Immature natural killer cell (primary cell): ENCODE results near the gene SP4. TPM values are rescaled to one million over a fixed set of nuclear protein-coding genes. Genes with fewer than 3 reads are reported as not detected.
"Not testable (repeated sequence)": the region's sequence is repeated elsewhere in the genome, so short reads cannot be mapped to it uniquely, and the experiment has no call there.

ENCODE experiments used
- DNase-seq, 3 donors: peaks; one replicate each; pipeline ENCODE4 v3.0.0; 2022; ENCODE audit warnings: mixed read lengths in 1 of 3
- H3K27ac Mint-ChIP-seq, 6 donors: one replicate each; pipeline ENCODE4 v1.8.0; 2020; ENCODE audit warnings: mixed read lengths in 6 of 6, mild to moderate bottlenecking in 5 of 6, inconsistent platforms in 4 of 6, moderate library complexity in 3 of 6
- H3K27me3 Mint-ChIP-seq, 3 donors: one replicate each; pipeline ENCODE4 v1.8.0; 2020 to 2021; ENCODE audit warnings: low read depth in 3 of 3, mild to moderate bottlenecking in 3 of 3, mixed read lengths in 3 of 3, moderate library complexity in 3 of 3, inconsistent platforms in 1 of 3
- H3K36me3 Mint-ChIP-seq, 3 donors: one replicate each; pipeline ENCODE4 v1.8.0; 2020; ENCODE audit warnings: mixed read lengths in 3 of 3, inconsistent platforms in 2 of 3, mild to moderate bottlenecking in 2 of 3
- H3K4me1 Mint-ChIP-seq, 2 donors: one replicate each; pipeline ENCODE4 v1.8.0; 2020; ENCODE audit warnings: inconsistent platforms in 2 of 2, mild to moderate bottlenecking in 2 of 2, mixed read lengths in 2 of 2, moderate library complexity in 1 of 2
- H3K4me3 Mint-ChIP-seq, 5 donors: one replicate each; pipeline ENCODE4 v1.8.0; 2020; ENCODE audit warnings: mild to moderate bottlenecking in 5 of 5, mixed read lengths in 5 of 5, inconsistent platforms in 3 of 5, moderate library complexity in 3 of 5
- H3K9me3 Mint-ChIP-seq, 6 donors: one replicate each; pipeline ENCODE4 v1.8.0; 2020; ENCODE audit warnings: mild to moderate bottlenecking in 6 of 6, mixed read lengths in 6 of 6, inconsistent platforms in 4 of 6, moderate library complexity in 3 of 6
- polyA plus RNA-seq, 3 donors: library from polyadenylated mRNA; unstranded; fragments of 300-500 nt; fragmentation: Illumina TruSeq; gene quantifications; one replicate each; pipeline ENCODE4 v1.2.3, GENCODE V29; 2021

Gene SP4
- polyA plus RNA-seq, 3 donors from 2014 or later: 6.2 to 15.3 (median 9.0) TPM

DNA sequence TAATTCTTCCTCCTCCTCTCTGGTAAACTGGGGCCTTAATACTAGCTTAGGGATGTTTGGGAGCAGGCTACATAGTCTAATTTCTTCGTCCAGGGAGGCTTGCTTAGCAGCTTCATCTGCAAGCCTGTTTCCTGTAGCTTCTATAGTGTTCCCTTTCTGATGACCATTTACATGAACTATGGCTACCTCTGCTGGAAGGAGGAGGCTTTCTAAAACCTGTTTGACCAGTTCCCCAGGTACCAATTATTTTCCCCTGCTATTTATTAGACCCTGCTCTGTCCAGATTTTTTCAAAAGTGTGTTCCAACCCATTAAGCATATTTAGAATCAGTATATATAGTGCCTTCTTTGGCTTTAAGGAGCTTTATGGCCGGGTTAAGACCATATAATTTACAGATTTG lies 76.1 kb downstream of the SP4 start:
- Mint-ChIP-seq H3K27ac (peak overlapping the region in 4 of 6 donors; percentile 2 to 71 (median 44)), H3K4me1 (peaks cover 16 to 53% of the 10 kb centered on the region in 2 donors), H3K4me3 (no peak overlapping the region), H3K9me3 (peaks cover 0 to 11% (median 6%) of the 10 kb centered on the region in 6 donors), H3K27me3 (no peaks in the 10 kb centered on the region), H3K36me3 (peaks cover 20 to 49% (median 28%) of the 10 kb centered on the region in 3 donors)
- DNase-seq: no peak

DNA sequence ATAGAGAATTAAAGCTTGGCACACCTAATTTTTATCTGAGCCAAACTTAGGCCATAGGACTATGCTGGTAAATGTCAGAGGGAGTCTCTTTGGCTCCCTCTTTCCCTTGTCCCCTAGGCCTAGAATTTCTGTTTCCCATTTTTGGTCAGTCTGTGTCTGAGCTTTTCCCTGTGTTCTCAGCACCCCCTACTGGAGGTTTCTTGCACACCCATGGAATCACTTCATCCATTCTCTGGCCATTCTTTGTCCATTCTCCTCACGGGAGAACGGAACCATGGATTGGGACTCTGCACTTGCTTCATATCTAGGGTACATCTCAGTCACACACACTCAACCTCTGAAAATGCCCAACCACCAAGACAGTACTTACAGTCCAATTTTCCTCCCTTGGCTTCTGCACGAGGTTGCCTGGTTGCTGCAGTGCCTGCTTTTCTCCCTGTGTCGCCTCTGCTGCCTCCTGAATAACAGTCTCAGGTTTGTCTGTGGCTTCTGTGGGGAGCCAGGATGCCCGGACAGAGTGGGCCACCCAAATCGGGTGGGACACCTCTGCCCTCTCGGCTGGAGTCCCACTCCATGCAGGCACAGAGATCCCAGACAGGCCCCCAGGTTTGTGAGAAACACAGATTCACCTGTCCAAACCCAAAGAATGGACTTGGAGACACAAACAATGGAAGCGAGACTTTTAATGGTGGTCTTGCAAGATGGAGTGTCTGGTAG lies 79.9 kb downstream of the SP4 start:
- Mint-ChIP-seq H3K4me3 (no peak overlapping the region), H3K36me3 (peaks cover 30 to 67% (median 31%) of the 10 kb centered on the region in 3 donors), H3K27ac (peak overlapping the region in 3 of 6 donors; percentile 25 to 50 (median 50)), H3K9me3 (peaks cover 0 to 11% (median 6%) of the 10 kb centered on the region in 6 donors), H3K27me3 (no peaks in the 10 kb centered on the region), H3K4me1 (peaks cover 11 to 38% of the 10 kb centered on the region in 2 donors)
- peak; percentile 29 to 47 (median 37) for DNase-seq

- Mint-ChIP-seq H3K4me3 (no peak overlapping the region), H3K27ac (no peak overlapping the region), H3K36me3 (peaks cover 30 to 69% (median 31%) of the 10 kb centered on the region in 3 donors), H3K27me3 (no peaks in the 10 kb centered on the region), H3K9me3 (peaks cover 0 to 11% (median 6%) of the 10 kb centered on the region in 6 donors), H3K4me1 (peaks cover 9 to 31% of the 10 kb centered on the region in 2 donors)
- no peak for DNase-seq
Measured at GRCh38 chr7:21508538-21508937, 80.7 kb downstream of the SP4 start.

DNA sequence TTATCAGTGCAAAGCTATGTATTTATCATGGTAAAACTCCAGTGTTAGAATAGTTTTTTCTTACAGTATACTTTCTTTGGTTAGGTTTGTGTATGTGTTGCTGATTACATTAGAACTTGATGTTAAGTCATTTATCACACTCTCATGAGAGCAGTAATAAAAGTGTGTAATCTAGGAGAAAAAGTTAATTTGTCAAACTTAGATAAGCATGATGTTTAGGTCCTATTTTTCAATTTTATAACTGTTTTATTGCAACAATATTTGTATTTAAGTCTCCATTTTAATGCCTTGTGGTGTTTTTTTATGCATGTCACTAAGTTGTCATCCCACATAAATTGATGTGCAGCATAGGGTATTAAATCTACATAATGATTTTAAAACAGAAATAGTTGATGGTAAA lies 86.2 kb downstream of the SP4 start:
- H3K4me3 Mint-ChIP-seq: no peak overlapping the region
- H3K36me3 Mint-ChIP-seq: peaks cover 2 to 28% (median 10%) of the 10 kb centered on the region in 3 donors
- H3K27ac Mint-ChIP-seq: no peak overlapping the region
- H3K27me3 Mint-ChIP-seq: no peaks in the 10 kb centered on the region
- DNase-seq: no peak
- no peaks in the 10 kb centered on the region for H3K9me3 Mint-ChIP-seq
- H3K4me1 Mint-ChIP-seq: no peaks in the 10 kb centered on the region

GRCh38 chr7:21524680-21525079 lies 96.8 kb downstream of the SP4 start:
- peaks cover 0 to under 1% (median 0%) of the 10 kb centered on the region in 3 donors for H3K27me3 Mint-ChIP-seq
- H3K4me1 Mint-ChIP-seq: no peaks in the 10 kb centered on the region
- H3K4me3 Mint-ChIP-seq: no peak overlapping the region
- H3K36me3 Mint-ChIP-seq: no peaks in the 10 kb centered on the region
- H3K27ac Mint-ChIP-seq: no peak overlapping the region
- no peak for DNase-seq
- no peaks in the 10 kb centered on the region for H3K9me3 Mint-ChIP-seq

GRCh38 chr7:21526007-21526406 lies 98.1 kb downstream of the SP4 start:
- H3K36me3 Mint-ChIP-seq: no peaks in the 10 kb centered on the region
- peak in 2 of 3 donors; percentile 11 to 12 for DNase-seq
- no peak overlapping the region for H3K4me3 Mint-ChIP-seq
- H3K27ac Mint-ChIP-seq: no peak overlapping the region
- H3K4me1 Mint-ChIP-seq: no peaks in the 10 kb centered on the region
- no peaks in the 10 kb centered on the region for H3K9me3 Mint-ChIP-seq
- peaks cover 0 to 2% (median under 1%) of the 10 kb centered on the region in 3 donors for H3K27me3 Mint-ChIP-seq

DNA sequence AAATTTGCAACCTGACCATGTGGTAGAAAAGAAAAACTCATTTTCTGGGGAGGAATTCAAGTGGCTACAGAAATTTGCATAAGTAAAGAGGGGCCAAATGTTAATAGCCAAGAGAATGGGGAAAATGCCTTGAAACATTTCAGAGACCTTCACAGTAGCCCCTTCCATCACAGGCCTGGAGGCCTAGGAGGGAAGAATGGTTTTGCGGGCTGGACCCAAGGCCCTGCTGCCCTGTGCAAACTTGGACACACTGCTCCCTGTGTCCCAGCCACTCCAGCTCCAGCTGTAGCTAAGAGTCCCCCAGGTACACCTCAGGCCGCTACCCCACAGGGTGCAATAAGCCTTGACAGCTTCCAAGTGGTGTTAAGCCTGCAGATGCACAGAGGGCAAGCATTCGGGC lies 98.6 kb downstream of the SP4 start:
- DNase-seq: no peak
- no peaks in the 10 kb centered on the region for H3K9me3 Mint-ChIP-seq
- H3K36me3 Mint-ChIP-seq: no peaks in the 10 kb centered on the region
- H3K27ac Mint-ChIP-seq: no peak overlapping the region
- peaks cover 0 to 5% (median 5%) of the 10 kb centered on the region in 3 donors for H3K27me3 Mint-ChIP-seq
- H3K4me3 Mint-ChIP-seq: no peak overlapping the region
- H3K4me1 Mint-ChIP-seq: no peaks in the 10 kb centered on the region

GRCh38 chr7:21532485-21532884 lies 104.6 kb downstream of the SP4 start:
- not testable (repeated sequence) for H3K36me3 Mint-ChIP-seq, H3K27me3 Mint-ChIP-seq, H3K27ac Mint-ChIP-seq, DNase-seq, H3K4me3 Mint-ChIP-seq, H3K9me3 Mint-ChIP-seq, H3K4me1 Mint-ChIP-seq

DNA sequence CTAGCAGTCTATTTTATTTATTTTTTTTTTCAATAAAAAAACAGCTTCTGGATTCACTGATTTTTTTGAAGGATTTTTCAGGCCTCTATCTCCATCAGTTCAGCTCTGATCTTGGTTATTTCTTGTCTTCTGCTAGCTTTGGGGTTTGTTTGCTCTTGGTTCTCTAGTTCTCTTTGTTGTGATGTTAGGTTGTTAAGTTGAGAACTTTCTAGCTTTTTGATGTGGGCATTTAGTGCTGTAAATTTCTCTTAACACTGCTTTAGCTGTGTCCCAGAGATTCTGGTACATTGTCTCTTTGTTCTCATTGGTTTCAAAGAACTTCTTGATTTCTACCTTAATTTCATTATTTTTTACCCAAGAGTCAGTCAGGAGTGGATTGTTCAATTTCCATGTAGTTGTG lies 105.8 kb downstream of the SP4 start:
- H3K4me3 Mint-ChIP-seq, H3K4me1 Mint-ChIP-seq, DNase-seq, H3K36me3 Mint-ChIP-seq, H3K27ac Mint-ChIP-seq, H3K9me3 Mint-ChIP-seq: not testable (repeated sequence)
- peaks cover 0 to 13% (median 7%) of the 10 kb centered on the region in 3 donors for H3K27me3 Mint-ChIP-seq

- H3K36me3 Mint-ChIP-seq, DNase-seq, H3K9me3 Mint-ChIP-seq, H3K27ac Mint-ChIP-seq, H3K4me3 Mint-ChIP-seq, H3K4me1 Mint-ChIP-seq: not testable (repeated sequence)
- peaks cover 3 to 15% (median 8%) of the 10 kb centered on the region in 3 donors for H3K27me3 Mint-ChIP-seq
Measured at GRCh38 chr7:21536445-21537118, 108.7 kb downstream of the SP4 start.

DNA sequence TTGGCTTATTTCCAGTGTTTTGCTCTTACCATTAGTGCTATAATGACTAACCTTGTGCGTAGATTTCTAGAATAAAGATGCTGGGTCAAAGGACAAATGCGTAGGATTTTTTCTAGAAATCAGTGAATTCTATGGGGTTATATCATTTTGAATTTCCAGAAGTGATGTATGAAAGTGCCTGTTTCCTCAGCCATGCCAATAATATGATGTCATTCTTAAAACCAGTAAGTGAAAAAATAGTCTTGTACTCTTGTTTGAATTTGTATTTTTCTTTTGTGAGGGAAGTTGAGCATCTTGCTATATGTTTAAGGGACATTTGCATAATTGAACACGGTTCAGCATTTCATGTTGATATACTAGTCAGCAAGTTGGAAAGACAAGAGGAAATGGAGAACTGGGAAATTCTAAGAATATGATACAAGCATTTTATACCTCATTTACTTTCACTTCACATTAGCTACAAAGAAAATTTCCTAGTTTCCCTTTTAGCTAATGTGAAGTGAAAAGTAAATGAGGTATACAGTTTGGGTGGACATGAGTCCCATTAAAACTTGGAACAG lies 111.1 kb downstream of the SP4 start:
- Mint-ChIP-seq H3K27ac (no peak overlapping the region), H3K4me3 (no peak overlapping the region), H3K4me1 (peaks cover 5 to 7% of the 10 kb centered on the region in 2 donors), H3K27me3 (peaks cover 3 to 18% (median 11%) of the 10 kb centered on the region in 3 donors), H3K9me3 (no peaks in the 10 kb centered on the region), H3K36me3 (peaks cover 0 to 4% (median 0%) of the 10 kb centered on the region in 3 donors)
- no peak for DNase-seq

DNA sequence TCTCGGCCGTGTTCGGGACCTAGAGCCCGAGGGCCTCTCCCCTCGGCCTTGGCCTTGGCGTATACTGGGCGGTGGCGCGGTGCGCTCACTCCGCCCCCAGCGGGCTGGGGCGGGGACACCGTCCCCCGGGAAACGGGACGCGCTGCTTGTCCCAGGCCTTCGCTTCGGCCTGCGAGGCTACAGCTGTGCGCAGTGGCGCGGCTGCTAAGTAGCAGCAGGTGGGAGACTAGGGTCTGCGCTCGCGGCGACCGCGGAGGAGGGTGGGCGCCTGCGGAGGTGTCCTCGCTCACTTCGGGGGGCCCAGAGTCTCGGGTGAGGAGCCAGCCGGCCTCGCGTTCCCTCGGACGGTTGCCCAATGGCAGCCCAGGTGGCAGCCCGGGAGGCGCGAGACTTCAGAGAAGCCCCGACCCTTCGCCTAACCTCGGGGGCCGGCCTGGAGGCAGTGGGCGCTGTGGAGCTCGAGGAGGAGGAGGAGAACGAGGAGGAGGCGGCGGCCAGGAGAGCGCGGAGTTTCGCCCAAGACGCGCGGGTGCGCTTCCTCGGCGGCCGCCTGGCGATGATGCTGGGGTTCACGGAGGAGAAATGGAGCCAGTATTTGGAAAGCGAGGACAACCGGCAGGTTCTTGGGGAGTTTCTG lies 115.1 kb downstream of the SP4 start, which contains the start of gene DNAH11:
Gene DNAH11 (plus strand): TSS at position 149 of the 637 bp plus-strand sequence. CDS start 207 bp downstream, at position 356.
- H3K27me3 Mint-ChIP-seq: peaks cover 3 to 17% (median 13%) of the 10 kb centered on the region in 3 donors
- H3K9me3 Mint-ChIP-seq: no peaks in the 10 kb centered on the region
- no peak within 1 kb of the TSS for H3K27ac Mint-ChIP-seq
- peaks cover 0 to 1% (median 0%) of the 10 kb centered on the region in 3 donors for H3K36me3 Mint-ChIP-seq
- no peak for DNase-seq
- H3K4me3 Mint-ChIP-seq: peak within 1 kb of the TSS in 4 of 5 donors; percentile 5 to 50 (median 26)
- H3K4me1 Mint-ChIP-seq: peaks cover 8% of the 10 kb centered on the region in 2 donors

DNA sequence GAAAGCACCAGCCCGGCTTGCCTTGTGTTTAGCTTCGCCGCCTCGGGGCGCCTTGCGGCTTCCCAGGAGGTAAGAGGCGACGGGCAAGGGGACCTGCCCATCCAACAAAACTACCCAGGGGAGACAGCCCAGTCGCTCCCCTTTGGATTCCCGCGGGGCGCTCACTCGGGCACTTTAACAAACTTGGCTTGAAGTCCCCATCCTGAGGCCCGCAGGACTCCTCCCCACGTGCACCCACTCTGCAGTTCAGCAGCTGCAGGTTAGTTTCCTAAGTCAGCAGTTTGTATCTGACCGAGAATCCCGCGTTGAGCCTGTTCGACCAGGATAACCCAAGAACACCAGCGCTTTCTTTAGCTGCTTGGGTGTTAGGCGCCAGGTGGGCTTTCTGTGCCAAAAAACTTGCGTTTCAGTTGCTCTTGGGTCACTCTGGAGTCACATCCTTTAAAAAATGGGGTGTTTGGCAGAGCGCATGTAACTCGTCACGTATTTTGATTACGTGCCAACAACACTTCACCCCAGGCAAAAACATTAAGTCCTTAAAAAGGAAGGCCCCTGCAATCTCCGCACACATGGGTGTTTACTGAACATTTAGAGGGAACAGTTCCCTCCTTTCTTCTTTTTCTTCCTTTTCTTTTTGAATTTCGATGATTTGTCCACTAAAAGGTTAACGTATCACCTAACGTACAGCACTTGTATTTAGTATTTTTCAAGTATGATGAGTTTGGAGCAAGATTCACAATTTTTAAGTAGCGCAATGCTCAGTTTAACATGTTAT lies 115.8 kb downstream of the SP4 start:
- no peaks in the 10 kb centered on the region for H3K36me3 Mint-ChIP-seq
- H3K4me3 Mint-ChIP-seq: peak overlapping the region in 4 of 5 donors; percentile 15 to 50 (median 34)
- no peak for DNase-seq
- peaks cover 8% of the 10 kb centered on the region in 2 donors for H3K4me1 Mint-ChIP-seq
- H3K27ac Mint-ChIP-seq: no peak overlapping the region
- no peaks in the 10 kb centered on the region for H3K9me3 Mint-ChIP-seq
- peaks cover 3 to 17% (median 11%) of the 10 kb centered on the region in 3 donors for H3K27me3 Mint-ChIP-seq
